Measurements from ENCODE around the gene CCDC8.

- TF ChIP-seq, protein P1, sequence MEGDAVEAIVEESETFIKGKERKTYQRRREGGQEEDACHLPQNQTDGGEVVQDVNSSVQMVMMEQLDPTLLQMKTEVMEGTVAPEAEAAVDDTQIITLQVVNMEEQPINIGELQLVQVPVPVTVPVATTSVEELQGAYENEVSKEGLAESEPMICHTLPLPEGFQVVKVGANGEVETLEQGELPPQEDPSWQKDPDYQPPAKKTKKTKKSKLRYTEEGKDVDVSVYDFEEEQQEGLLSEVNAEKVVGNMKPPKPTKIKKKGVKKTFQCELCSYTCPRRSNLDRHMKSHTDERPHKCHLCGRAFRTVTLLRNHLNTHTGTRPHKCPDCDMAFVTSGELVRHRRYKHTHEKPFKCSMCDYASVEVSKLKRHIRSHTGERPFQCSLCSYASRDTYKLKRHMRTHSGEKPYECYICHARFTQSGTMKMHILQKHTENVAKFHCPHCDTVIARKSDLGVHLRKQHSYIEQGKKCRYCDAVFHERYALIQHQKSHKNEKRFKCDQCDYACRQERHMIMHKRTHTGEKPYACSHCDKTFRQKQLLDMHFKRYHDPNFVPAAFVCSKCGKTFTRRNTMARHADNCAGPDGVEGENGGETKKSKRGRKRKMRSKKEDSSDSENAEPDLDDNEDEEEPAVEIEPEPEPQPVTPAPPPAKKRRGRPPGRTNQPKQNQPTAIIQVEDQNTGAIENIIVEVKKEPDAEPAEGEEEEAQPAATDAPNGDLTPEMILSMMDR (conservative IDR thresholded peaks at IDR 0.05; ENCODE audit: low read depth, low read length), result no peak
- no peak for TF ChIP-seq EZH2 (IDR thresholded peaks at IDR 0.05; ENCODE audit: borderline replicate concordance, low read depth, low read length, poor library complexity, severe bottlenecking)
Observed at GRCh38 chr19:46449228-46449627, 35.9 kb upstream of the CCDC8 start.

Measured in A673 (cell line).